H1 (cell line): ENCODE results near the gene CROCC.

ENCODE experiments used
- CHD1 ChIP-seq: IDR thresholded peaks from 2 replicates; pipeline ENCODE4 v1.6.1; 2012; ENCODE audit warnings: low read depth, low read length, improper control_type of control experiment
- CTCF ChIP-seq, 3 experiments: IDR thresholded peaks; 1 replicate in 2 of 3; 2 replicates in 1 of 3; pipeline versions ENCODE4 v1.5.1 to v1.6.1; 2011; ENCODE audit warnings: low read length in 3 of 3, mild to moderate bottlenecking in 3 of 3, inconsistent platforms in 2 of 3, low read depth in 1 of 3, moderate library complexity in 1 of 3; ENCODE audit not compliant: insufficient read depth in 1 of 3; ENCODE audit errors: control extremely low read depth in 1 of 3
- EP300 ChIP-seq, 2 experiments: IDR thresholded peaks; 1 replicate in 1 of 2; 2 replicates in 1 of 2; pipeline ENCODE4 v1.6.1; 2011 to 2012; ENCODE audit warnings: low read depth in 2 of 2, low read length in 2 of 2, mild to moderate bottlenecking in 2 of 2, borderline replicate concordance in 1 of 2, inconsistent platforms in 1 of 2, moderate library complexity in 1 of 2
- GTF2F1 ChIP-seq: IDR thresholded peaks from 2 replicates; pipeline ENCODE4 v1.6.1; 2012; ENCODE audit warnings: low read depth, low read length, improper control_type of control experiment, borderline replicate concordance
- MAFK ChIP-seq: IDR thresholded peaks from 2 replicates; pipeline ENCODE4 v1.6.1; 2012; ENCODE audit warnings: low read depth, mild to moderate bottlenecking, improper control_type of control experiment, low read length
- POLR2AphosphoS5 ChIP-seq: IDR thresholded peaks from 2 replicates; pipeline ENCODE4 v1.6.1; 2011; ENCODE audit warnings: low read depth, low read length
- RAD21 ChIP-seq, 2 experiments: IDR thresholded peaks in 1 of 2; conservative IDR thresholded peaks in 1 of 2; 2 replicates each; pipeline ENCODE4 v1.6.1; 2011; ENCODE audit warnings: low read depth in 2 of 2, low read length in 2 of 2, improper control_type of control experiment in 1 of 2, inconsistent platforms in 1 of 2, mild to moderate bottlenecking in 1 of 2, moderate library complexity in 1 of 2
- RBBP5 ChIP-seq: IDR thresholded peaks from 2 replicates; pipeline ENCODE4 v1.7.1; 2012; ENCODE audit warnings: low read depth, mild to moderate bottlenecking, inconsistent platforms, low read length, moderate library complexity, borderline replicate concordance
- SIN3A ChIP-seq, 2 experiments: IDR thresholded peaks in 1 of 2; conservative IDR thresholded peaks in 1 of 2; 2 replicates each; pipeline ENCODE4 v1.6.1; 2011 to 2012; ENCODE audit warnings: low read length in 2 of 2, improper control_type of control experiment in 1 of 2, low read depth in 1 of 2, mild to moderate bottlenecking in 1 of 2
- TF ChIP-seq, protein P1 (sequence below): fragments of 300-600 bp; sonication (generic); IDR thresholded peaks from 2 replicates; pipeline ENCODE4 v1.7.1; 2012; ENCODE audit warnings: low read length, moderate library complexity, mild to moderate bottlenecking, inconsistent platforms; ENCODE audit not compliant: insufficient replicate concordance

GRCh38 chr1:16970132-16970910 lies 48.6 kb downstream of the CROCC start:
- TF ChIP-seq CTCF (IDR thresholded peaks at IDR 0.05; ENCODE audit: control extremely low read depth in 1 of 3, insufficient read depth in 1 of 3, low read depth in 1 of 3, low read length in 3 of 3) = no peak
- no peak for TF ChIP-seq POLR2AphosphoS5
- no peak for TF ChIP-seq EP300 (IDR thresholded peaks at IDR 0.05; ENCODE audit: borderline replicate concordance in 1 of 2, low read depth in 2 of 2, low read length in 2 of 2)
- TF ChIP-seq CHD1 = no peak
- TF ChIP-seq, protein P1, sequence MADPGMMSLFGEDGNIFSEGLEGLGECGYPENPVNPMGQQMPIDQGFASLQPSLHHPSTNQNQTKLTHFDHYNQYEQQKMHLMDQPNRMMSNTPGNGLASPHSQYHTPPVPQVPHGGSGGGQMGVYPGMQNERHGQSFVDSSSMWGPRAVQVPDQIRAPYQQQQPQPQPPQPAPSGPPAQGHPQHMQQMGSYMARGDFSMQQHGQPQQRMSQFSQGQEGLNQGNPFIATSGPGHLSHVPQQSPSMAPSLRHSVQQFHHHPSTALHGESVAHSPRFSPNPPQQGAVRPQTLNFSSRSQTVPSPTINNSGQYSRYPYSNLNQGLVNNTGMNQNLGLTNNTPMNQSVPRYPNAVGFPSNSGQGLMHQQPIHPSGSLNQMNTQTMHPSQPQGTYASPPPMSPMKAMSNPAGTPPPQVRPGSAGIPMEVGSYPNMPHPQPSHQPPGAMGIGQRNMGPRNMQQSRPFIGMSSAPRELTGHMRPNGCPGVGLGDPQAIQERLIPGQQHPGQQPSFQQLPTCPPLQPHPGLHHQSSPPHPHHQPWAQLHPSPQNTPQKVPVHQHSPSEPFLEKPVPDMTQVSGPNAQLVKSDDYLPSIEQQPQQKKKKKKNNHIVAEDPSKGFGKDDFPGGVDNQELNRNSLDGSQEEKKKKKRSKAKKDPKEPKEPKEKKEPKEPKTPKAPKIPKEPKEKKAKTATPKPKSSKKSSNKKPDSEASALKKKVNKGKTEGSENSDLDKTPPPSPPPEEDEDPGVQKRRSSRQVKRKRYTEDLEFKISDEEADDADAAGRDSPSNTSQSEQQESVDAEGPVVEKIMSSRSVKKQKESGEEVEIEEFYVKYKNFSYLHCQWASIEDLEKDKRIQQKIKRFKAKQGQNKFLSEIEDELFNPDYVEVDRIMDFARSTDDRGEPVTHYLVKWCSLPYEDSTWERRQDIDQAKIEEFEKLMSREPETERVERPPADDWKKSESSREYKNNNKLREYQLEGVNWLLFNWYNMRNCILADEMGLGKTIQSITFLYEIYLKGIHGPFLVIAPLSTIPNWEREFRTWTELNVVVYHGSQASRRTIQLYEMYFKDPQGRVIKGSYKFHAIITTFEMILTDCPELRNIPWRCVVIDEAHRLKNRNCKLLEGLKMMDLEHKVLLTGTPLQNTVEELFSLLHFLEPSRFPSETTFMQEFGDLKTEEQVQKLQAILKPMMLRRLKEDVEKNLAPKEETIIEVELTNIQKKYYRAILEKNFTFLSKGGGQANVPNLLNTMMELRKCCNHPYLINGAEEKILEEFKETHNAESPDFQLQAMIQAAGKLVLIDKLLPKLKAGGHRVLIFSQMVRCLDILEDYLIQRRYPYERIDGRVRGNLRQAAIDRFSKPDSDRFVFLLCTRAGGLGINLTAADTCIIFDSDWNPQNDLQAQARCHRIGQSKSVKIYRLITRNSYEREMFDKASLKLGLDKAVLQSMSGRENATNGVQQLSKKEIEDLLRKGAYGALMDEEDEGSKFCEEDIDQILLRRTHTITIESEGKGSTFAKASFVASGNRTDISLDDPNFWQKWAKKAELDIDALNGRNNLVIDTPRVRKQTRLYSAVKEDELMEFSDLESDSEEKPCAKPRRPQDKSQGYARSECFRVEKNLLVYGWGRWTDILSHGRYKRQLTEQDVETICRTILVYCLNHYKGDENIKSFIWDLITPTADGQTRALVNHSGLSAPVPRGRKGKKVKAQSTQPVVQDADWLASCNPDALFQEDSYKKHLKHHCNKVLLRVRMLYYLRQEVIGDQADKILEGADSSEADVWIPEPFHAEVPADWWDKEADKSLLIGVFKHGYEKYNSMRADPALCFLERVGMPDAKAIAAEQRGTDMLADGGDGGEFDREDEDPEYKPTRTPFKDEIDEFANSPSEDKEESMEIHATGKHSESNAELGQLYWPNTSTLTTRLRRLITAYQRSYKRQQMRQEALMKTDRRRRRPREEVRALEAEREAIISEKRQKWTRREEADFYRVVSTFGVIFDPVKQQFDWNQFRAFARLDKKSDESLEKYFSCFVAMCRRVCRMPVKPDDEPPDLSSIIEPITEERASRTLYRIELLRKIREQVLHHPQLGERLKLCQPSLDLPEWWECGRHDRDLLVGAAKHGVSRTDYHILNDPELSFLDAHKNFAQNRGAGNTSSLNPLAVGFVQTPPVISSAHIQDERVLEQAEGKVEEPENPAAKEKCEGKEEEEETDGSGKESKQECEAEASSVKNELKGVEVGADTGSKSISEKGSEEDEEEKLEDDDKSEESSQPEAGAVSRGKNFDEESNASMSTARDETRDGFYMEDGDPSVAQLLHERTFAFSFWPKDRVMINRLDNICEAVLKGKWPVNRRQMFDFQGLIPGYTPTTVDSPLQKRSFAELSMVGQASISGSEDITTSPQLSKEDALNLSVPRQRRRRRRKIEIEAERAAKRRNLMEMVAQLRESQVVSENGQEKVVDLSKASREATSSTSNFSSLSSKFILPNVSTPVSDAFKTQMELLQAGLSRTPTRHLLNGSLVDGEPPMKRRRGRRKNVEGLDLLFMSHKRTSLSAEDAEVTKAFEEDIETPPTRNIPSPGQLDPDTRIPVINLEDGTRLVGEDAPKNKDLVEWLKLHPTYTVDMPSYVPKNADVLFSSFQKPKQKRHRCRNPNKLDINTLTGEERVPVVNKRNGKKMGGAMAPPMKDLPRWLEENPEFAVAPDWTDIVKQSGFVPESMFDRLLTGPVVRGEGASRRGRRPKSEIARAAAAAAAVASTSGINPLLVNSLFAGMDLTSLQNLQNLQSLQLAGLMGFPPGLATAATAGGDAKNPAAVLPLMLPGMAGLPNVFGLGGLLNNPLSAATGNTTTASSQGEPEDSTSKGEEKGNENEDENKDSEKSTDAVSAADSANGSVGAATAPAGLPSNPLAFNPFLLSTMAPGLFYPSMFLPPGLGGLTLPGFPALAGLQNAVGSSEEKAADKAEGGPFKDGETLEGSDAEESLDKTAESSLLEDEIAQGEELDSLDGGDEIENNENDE = no peak
- TF ChIP-seq SIN3A (conservative IDR thresholded peaks at IDR 0.05 in 1 of 2, IDR thresholded peaks at IDR 0.05 in 1 of 2; ENCODE audit: low read depth in 1 of 2, low read length in 2 of 2) = no peak
- no peak for TF ChIP-seq RBBP5
- TF ChIP-seq RAD21 (IDR thresholded peaks at IDR 0.05 in 1 of 2, conservative IDR thresholded peaks at IDR 0.05 in 1 of 2; ENCODE audit: low read depth in 2 of 2, low read length in 2 of 2) = no peak
- TF ChIP-seq MAFK = no peak
- TF ChIP-seq GTF2F1 = no peak
